GM23338 (cell line): ENCODE results near the gene GPR39. TPM values are rescaled to one million over a fixed set of nuclear protein-coding genes. Genes with fewer than 3 reads are reported as not detected.

Experiments
- ATAC-seq: fragments of 200-7000 bp; cut with Tn5 transposase; 3 replicates; pipeline ENCODE4 v1.9.1; 2020
- DNase-seq: peaks from one replicate; pipeline ENCODE4 v3.0.0-alpha.2; 2015; ENCODE audit warnings: low spot score
- H2AFZ ChIP-seq: fragments of 200-600 bp; sonication (generic); 2 replicates; pipeline ENCODE4 v1.8.0; 2016; ENCODE audit warnings: antibody characterized with exemption, mild to moderate bottlenecking, moderate library complexity
- H3F3A ChIP-seq: fragments of 200-600 bp; sonication (generic); replicated peaks from 2 replicates; pipeline ENCODE4 v1.8.0; 2017; ENCODE audit warnings: antibody characterized with exemption, mixed run types, low read depth
- H3K27ac ChIP-seq: fragments of 200-600 bp; sonication (generic); 2 replicates; pipeline ENCODE4 v1.6.1; 2016; ENCODE audit warnings: low read depth
- H3K27me3 ChIP-seq: fragments of 200-600 bp; sonication (generic); 2 replicates; pipeline ENCODE4 v1.8.0; 2016; ENCODE audit warnings: mild to moderate bottlenecking, mixed run types, moderate library complexity; ENCODE audit not compliant: insufficient read depth
- H3K36me3 ChIP-seq: fragments of 200-600 bp; sonication (generic); 2 replicates; pipeline ENCODE4 v1.8.0; 2016; ENCODE audit warnings: mild to moderate bottlenecking; ENCODE audit not compliant: insufficient read depth
- H3K4me1 ChIP-seq: fragments of 200-600 bp; sonication (generic); 2 replicates; pipeline ENCODE4 v1.8.0; 2016; ENCODE audit warnings: mild to moderate bottlenecking, moderate library complexity; ENCODE audit not compliant: insufficient read depth
- H3K4me2 ChIP-seq: fragments of 200-600 bp; sonication (generic); 2 replicates; pipeline ENCODE4 v1.7.1; 2017; ENCODE audit warnings: mixed run types
- H3K4me3 ChIP-seq: fragments of 200-600 bp; sonication (generic); 2 replicates; pipeline ENCODE4 v1.6.1; 2016; ENCODE audit warnings: mixed run types
- H3K79me2 ChIP-seq: fragments of 200-600 bp; sonication (generic); replicated peaks from 2 replicates; pipeline ENCODE4 v1.8.0; 2017; ENCODE audit warnings: mild to moderate bottlenecking; ENCODE audit not compliant: insufficient read depth
- H3K9me2 ChIP-seq: fragments of 200-600 bp; sonication (generic); 2 replicates; pipeline ENCODE4 v1.8.0; 2017; ENCODE audit not compliant: insufficient read depth
- H4K20me1 ChIP-seq: fragments of 200-600 bp; sonication (generic); replicated peaks from 2 replicates; pipeline ENCODE4 v1.8.0; 2017; ENCODE audit warnings: mild to moderate bottlenecking; ENCODE audit not compliant: insufficient read depth
- H3K27ac Mint-ChIP-seq: 2 replicates; pipeline ENCODE4 v1.8.0; 2020; ENCODE audit warnings: inconsistent platforms, mild to moderate bottlenecking, moderate library complexity, mixed read lengths
- H3K27me3 Mint-ChIP-seq: 3 replicates; pipeline ENCODE4 v1.8.0; 2022; ENCODE audit warnings: low read depth, mild to moderate bottlenecking, moderate library complexity, mixed read lengths, inconsistent platforms; ENCODE audit not compliant: insufficient read depth, poor library complexity
- H3K36me3 Mint-ChIP-seq: 3 replicates; pipeline ENCODE4 v1.8.0; 2021; ENCODE audit warnings: low read depth, mild to moderate bottlenecking, inconsistent platforms, moderate library complexity, mixed read lengths
- H3K4me1 Mint-ChIP-seq: 3 replicates; pipeline ENCODE4 v1.8.0; 2020; ENCODE audit warnings: mild to moderate bottlenecking, inconsistent platforms, mixed read lengths
- H3K4me3 Mint-ChIP-seq: 3 replicates; pipeline ENCODE4 v1.8.0; 2021; ENCODE audit warnings: moderate library complexity, mild to moderate bottlenecking, inconsistent platforms, mixed read lengths
- H3K9me3 Mint-ChIP-seq: 3 replicates; pipeline ENCODE4 v1.8.0; 2020; ENCODE audit warnings: moderate library complexity, mild to moderate bottlenecking, inconsistent platforms, mixed read lengths
- CREB1 ChIP-seq: fragments of 250-450 bp; sonication (Bioruptor Pico); IDR thresholded peaks from 2 replicates; pipeline ENCODE4 v1.5.0; 2020; ENCODE audit warnings: low read depth, mild to moderate bottlenecking, moderate library complexity
- CTCF ChIP-seq, 2 experiments: fragments of 200-600 bp in 1 of 2; sonication (generic) in 1 of 2; conservative IDR thresholded peaks; 2 replicates each; pipeline versions ENCODE4 v1.5.1 to v1.6.1; 2016 to 2017; ENCODE audit warnings: antibody characterized with exemption in 2 of 2, low read depth in 2 of 2, mild to moderate bottlenecking in 2 of 2, moderate library complexity in 1 of 2
- ETS1 ChIP-seq: IDR thresholded peaks from 2 replicates; pipeline ENCODE4 v1.6.1; 2016; ENCODE audit warnings: antibody characterized with exemption
- EZH2 ChIP-seq: fragments of 200-600 bp; sonication (generic); IDR thresholded peaks from one replicate; pipeline ENCODE4 v1.8.0; 2017; ENCODE audit warnings: antibody characterized with exemption, mild to moderate bottlenecking, low read depth; ENCODE audit not compliant: unreplicated experiment
- JUNB ChIP-seq: IDR thresholded peaks from one replicate; pipeline ENCODE4 v1.6.1; 2016; ENCODE audit warnings: antibody characterized with exemption; ENCODE audit not compliant: unreplicated experiment
- NANOG ChIP-seq: IDR thresholded peaks from 2 replicates; pipeline ENCODE4 v1.6.1; 2016; ENCODE audit warnings: antibody characterized with exemption, borderline replicate concordance
- REST ChIP-seq: IDR thresholded peaks from one replicate; pipeline ENCODE4 v1.6.1; 2018; ENCODE audit warnings: antibody characterized with exemption; ENCODE audit not compliant: unreplicated experiment
- STAT1 ChIP-seq: IDR thresholded peaks from one replicate; pipeline ENCODE4 v1.6.1; 2016; ENCODE audit warnings: antibody characterized with exemption; ENCODE audit not compliant: unreplicated experiment
- ZNF114 ChIP-seq: fragments of 250-450 bp; sonication (Bioruptor Pico); IDR thresholded peaks from 2 replicates; pipeline ENCODE4 v1.5.0; 2020; ENCODE audit warnings: mild to moderate bottlenecking, moderate library complexity
- ZNF331 ChIP-seq: fragments of 250-450 bp; sonication (Bioruptor Pico); IDR thresholded peaks from 2 replicates; pipeline ENCODE4 v1.5.0; 2020; ENCODE audit warnings: low read depth, mild to moderate bottlenecking, moderate library complexity
- ZNF462 ChIP-seq: fragments of 250-450 bp; sonication (Bioruptor Pico); IDR thresholded peaks from 2 replicates; pipeline ENCODE4 v1.5.0; 2020; ENCODE audit warnings: mild to moderate bottlenecking, moderate library complexity
- polyA plus RNA-seq: library from polyadenylated mRNA; unstranded; fragments of >200 nt; fragmentation: Nextera tagmentation; extraction: Ambion mirVana; gene quantifications from 2 replicates; pipeline ENCODE4 v1.2.1, GENCODE V29; 2016
- total RNA-seq: library from RNA; depleted of rRNA; stranded (reverse); fragments of >200 nt; shearing (Covaris generic); gene quantifications from 2 replicates; pipeline ENCODE4 v1.2.3, GENCODE V29; 2014

Gene GPR39
- total and polyA plus RNA-seq, 2 experiments from 2014 or later = 0.55 to 1.9 TPM

GRCh38 chr2:132383956-132384355 lies 32.6 kb upstream of the GPR39 start:
- Histone ChIP-seq H4K20me1 (no peaks in the 10 kb centered on the region), H3F3A (no peaks in the 10 kb centered on the region), H2AFZ (no peak overlapping the region), H3K27ac (no peak overlapping the region), H3K79me2 (no peaks in the 10 kb centered on the region), H3K27me3 (no peaks in the 10 kb centered on the region), H3K4me3 (no peak overlapping the region), H3K9me2 (no peaks in the 10 kb centered on the region), H3K36me3 (no peaks in the 10 kb centered on the region), H3K4me2 (no peak overlapping the region), H3K4me1 (no peaks in the 10 kb centered on the region)
- no peak for DNase-seq
- Mint-ChIP-seq H3K27ac (no peak overlapping the region), H3K4me1 (peaks cover 6% of the 10 kb centered on the region), H3K36me3 (peaks cover 9% of the 10 kb centered on the region; the same call in 2 of the 3 replicates), H3K4me3 (no peak overlapping the region), H3K27me3 (peaks cover 3% of the 10 kb centered on the region), H3K9me3 (peaks cover 12% of the 10 kb centered on the region)
- no peak for ATAC-seq
- TF ChIP-seq REST (no peak), CTCF (conservative IDR thresholded peaks at IDR 0.05; ENCODE audit: low read depth in 2 of 2) (no peak), ZNF462 (no peak), CREB1 (CRISPR knock-in tag) (no peak), ZNF114 (CRISPR knock-in tag) (no peak), NANOG (no peak), ETS1 (no peak), STAT1 (no peak), JUNB (no peak), ZNF331 (no peak), EZH2 (no peak)
